Peyer's patch (tissue), 4 donors: ENCODE results near the gene NUAK1. TPM values are rescaled to one million over a fixed set of nuclear protein-coding genes. Genes with fewer than 3 reads are reported as not detected.

Experiments
- DNase-seq, 3 donors: peaks; one replicate each; pipeline ENCODE4 v3.0.0-alpha.2; 2017 to 2019
- H3K27ac ChIP-seq, 4 donors: fragments of 200-600 bp; sonication (generic); one replicate each; pipeline ENCODE4 v1.5.1; 2016 to 2019
- H3K27me3 ChIP-seq, 2 donors: fragments of 200-600 bp; sonication (generic); one replicate each; pipeline ENCODE4 v1.5.1; 2019
- H3K36me3 ChIP-seq, 3 donors: fragments of 200-600 bp; sonication (generic); one replicate each; pipeline ENCODE4 v1.5.1; 2016 to 2019
- H3K4me1 ChIP-seq, 4 donors: fragments of 200-600 bp; sonication (generic); one replicate each; pipeline ENCODE4 v1.5.1; 2016 to 2019
- H3K4me3 ChIP-seq, 4 donors: fragments of 200-600 bp; sonication (generic); 1 replicate in 3 of 4; 2 replicates in 1 of 4; pipeline ENCODE4 v1.5.1; 2016 to 2019; ENCODE audit warnings: mild to moderate bottlenecking in 1 of 4
- H3K9me3 ChIP-seq, 4 donors: fragments of 200-600 bp; sonication (generic); one replicate each; pipeline ENCODE4 v1.5.1; 2016 to 2019; ENCODE audit warnings: mild to moderate bottlenecking in 1 of 4
- POLR2A ChIP-seq, 2 donors: fragments of 450-650 bp; IDR thresholded peaks; one replicate each; pipeline ENCODE4 v1.5.1; 2017; ENCODE audit warnings: antibody characterized with exemption in 2 of 2, mild to moderate bottlenecking in 2 of 2, moderate library complexity in 2 of 2
- total RNA-seq, 4 donors: library from RNA; depleted of rRNA; stranded (reverse); fragments of >200 nt; gene quantifications; one replicate each; pipeline ENCODE4 v1.1.0, GENCODE V29; 2016
- TF ChIP-seq, protein P1 (sequence below), 6 experiments: fragments of 450-650 bp in 4 of 6; fragments of 200-600 bp in 2 of 6; sonication (generic) in 1 of 6; IDR thresholded peaks; one replicate each; pipeline ENCODE4 v1.5.1; 2017 to 2019; ENCODE audit warnings: antibody characterized with exemption in 6 of 6, mild to moderate bottlenecking in 3 of 6, moderate library complexity in 1 of 6

NUAK1 gene
- total RNA-seq, 4 donors from 2014 or later, result 2.1 to 7.7 (median 4.6) TPM

DNA sequence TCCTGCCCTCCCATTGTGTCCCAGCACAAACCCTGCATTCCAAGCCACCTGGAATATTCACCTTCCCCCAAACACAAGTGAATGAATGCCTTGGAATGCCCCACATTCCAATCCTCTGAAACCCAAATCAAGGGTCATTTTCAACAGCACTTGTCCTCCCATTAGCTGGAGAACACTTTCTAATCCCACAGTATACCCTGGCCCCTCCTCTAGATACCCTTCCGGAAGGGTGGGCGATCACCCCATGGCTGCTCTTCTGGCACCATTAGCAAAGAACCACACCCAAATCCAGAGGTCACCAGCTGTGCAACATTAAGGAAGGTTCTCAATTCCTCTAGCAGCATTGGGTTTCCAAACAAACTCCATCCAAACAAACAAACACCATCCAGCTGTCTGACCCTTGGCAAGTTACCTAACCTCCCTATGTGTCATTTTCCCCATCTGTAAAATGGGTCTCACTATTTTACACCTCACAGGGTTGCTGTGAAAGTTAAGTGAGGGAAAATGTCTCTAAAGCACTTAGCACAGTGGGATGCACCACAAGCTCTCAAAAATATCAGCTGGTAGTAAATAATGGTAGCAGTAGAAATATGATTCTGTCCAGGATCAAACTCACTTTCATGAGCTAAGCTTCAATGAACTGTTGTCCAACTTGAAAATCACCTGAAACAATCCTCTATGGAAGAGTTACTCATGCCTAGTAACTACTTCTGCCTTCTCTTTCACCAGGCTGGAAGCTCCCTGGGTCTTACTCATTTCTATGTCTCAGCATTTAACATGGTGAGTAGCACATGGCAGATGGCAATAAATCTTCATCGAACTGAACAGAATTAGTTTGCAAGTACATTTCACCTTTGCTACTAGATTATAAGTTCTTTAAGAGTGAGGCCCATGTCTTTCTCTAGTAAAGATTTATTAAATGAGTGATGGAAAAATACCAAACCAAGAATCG, 5.3 kb downstream of the NUAK1 start:
- DNase-seq, result no peak
- H3K9me3 ChIP-seq, result no peaks in the 10 kb centered on the region
- no peaks in the 10 kb centered on the region for H3K36me3 ChIP-seq
- no peak overlapping the region for H3K4me3 ChIP-seq
- peaks cover 0 to 5% (median under 1%) of the 10 kb centered on the region in 4 donors for H3K4me1 ChIP-seq
- TF ChIP-seq, protein P1, sequence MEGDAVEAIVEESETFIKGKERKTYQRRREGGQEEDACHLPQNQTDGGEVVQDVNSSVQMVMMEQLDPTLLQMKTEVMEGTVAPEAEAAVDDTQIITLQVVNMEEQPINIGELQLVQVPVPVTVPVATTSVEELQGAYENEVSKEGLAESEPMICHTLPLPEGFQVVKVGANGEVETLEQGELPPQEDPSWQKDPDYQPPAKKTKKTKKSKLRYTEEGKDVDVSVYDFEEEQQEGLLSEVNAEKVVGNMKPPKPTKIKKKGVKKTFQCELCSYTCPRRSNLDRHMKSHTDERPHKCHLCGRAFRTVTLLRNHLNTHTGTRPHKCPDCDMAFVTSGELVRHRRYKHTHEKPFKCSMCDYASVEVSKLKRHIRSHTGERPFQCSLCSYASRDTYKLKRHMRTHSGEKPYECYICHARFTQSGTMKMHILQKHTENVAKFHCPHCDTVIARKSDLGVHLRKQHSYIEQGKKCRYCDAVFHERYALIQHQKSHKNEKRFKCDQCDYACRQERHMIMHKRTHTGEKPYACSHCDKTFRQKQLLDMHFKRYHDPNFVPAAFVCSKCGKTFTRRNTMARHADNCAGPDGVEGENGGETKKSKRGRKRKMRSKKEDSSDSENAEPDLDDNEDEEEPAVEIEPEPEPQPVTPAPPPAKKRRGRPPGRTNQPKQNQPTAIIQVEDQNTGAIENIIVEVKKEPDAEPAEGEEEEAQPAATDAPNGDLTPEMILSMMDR (IDR thresholded peaks at IDR 0.05), result no peak
- TF ChIP-seq POLR2A (IDR thresholded peaks at IDR 0.05), result no peak
- peaks cover 0 to 10% of the 10 kb centered on the region in 2 donors for H3K27me3 ChIP-seq
- H3K27ac ChIP-seq, result no peak overlapping the region

DNA sequence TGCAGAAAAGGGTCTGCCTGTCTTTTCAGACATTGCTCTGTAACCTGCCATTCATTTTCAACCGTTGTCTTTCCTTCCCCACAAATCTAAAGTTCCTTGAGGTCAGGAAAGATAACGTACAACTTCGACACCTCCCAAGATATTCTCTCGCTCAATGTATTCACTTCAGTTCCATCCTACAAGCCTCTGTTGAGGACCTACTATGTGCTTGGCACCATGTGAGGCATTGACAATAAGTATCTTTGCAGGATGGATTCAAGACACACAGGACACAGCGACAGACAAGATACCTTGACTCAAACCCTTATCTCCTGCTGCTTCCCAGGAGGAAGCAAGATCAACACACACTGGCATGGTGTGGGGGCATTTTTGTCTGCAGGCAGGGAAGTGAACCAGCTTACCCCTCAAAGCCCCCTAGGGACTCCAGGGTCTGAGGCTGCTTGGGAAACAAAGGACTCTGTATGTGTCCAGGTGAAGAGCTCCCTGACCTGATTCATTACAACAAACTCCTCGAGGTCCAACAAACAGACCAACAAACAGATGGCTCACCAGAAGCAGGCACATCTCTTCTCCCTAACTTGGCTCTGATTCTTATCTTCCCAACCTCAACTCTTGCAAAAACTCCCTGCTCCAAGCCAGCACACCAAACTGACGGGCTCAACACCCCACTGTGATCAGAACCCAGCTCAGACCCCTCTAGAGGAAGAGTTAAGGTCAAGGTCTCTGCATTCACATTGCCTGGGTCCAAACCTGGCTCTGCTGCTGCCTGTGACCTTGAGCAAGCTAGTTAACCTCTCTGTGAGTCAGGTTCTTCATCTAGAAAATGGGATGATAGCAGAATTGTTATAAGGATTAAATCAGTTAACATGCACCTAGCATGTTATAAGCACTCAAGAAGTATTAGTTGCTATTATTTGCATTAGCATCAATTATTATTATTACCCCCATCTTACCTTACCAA, 6.3 kb downstream of the NUAK1 start:
- Histone ChIP-seq H3K4me1 (no peaks in the 10 kb centered on the region), H3K36me3 (no peaks in the 10 kb centered on the region), H3K27ac (no peak overlapping the region)

DNA sequence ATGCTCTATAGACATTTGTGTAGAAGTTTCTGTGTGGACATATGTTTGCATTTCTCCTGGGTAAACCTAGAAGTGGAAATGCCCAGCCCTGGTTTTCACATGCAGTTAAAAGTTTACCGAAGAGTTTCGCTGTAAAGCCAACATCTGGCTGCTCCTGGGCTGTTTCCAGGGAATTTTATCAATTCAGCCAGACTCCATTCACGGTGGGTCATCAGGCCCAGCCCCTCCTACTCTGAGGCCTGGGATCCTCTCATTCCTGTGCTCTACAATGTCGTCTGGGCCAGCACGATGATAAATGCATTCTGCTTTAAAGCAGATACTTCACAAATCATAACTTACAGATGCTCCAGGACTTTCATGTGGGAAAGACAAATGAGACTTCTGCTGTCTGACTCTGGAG, 7.1 kb downstream of the NUAK1 start:
- no peak overlapping the region for H3K27ac ChIP-seq
- TF ChIP-seq, protein P1 (IDR thresholded peaks at IDR 0.05), result no peak
- TF ChIP-seq POLR2A (IDR thresholded peaks at IDR 0.05), result no peak
- no peaks in the 10 kb centered on the region for H3K36me3 ChIP-seq
- no peaks in the 10 kb centered on the region for H3K27me3 ChIP-seq
- H3K4me1 ChIP-seq, result peaks cover 0 to 1% (median 0%) of the 10 kb centered on the region in 4 donors
- H3K9me3 ChIP-seq, result no peaks in the 10 kb centered on the region
- H3K4me3 ChIP-seq, result no peak overlapping the region
- DNase-seq, result no peak

More for the DNA sequence above, 6.3 kb downstream of the NUAK1 start:
- no peak overlapping the region for H3K4me3 ChIP-seq
- no peaks in the 10 kb centered on the region for H3K9me3 ChIP-seq
- TF ChIP-seq, protein P1 (IDR thresholded peaks at IDR 0.05), result no peak
- TF ChIP-seq POLR2A (IDR thresholded peaks at IDR 0.05), result no peak
- H3K27me3 ChIP-seq, result peaks cover 0 to under 1% of the 10 kb centered on the region in 2 donors
- DNase-seq, result no peak

DNA sequence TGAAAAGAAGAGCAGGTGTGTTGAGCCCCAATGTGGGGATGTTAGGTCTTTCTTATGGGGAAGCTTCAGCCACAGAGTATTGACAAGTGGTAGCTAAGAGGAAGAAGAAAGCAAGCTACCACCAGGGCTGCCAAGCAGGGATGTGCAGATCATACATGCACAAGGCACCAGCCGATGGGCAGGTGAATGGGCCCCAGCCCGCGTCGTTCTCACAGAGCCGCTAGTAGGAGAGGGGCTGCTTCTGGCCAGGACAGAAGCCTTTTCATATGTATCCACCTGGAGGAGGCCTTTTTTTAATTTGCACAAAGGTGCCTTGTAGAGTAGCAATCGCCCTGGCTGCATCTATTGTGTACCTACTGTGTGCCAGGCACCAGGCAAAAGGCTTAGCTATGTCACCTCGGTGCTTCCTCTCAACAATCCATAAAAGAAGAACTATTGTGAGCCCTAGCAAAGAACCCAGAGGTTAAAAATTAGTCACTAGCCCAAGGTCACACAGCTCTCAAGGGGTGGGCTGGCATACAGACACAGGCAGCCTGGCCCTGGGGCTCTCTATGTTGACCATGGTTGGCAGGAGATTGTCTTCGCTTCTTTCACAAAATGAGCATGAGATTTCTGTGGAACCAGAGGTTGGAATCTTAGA, 8.2 kb downstream of the NUAK1 start:
- no peak for TF ChIP-seq POLR2A (IDR thresholded peaks at IDR 0.05)
- TF ChIP-seq, protein P1 (IDR thresholded peaks at IDR 0.05), result no peak
- Histone ChIP-seq H3K27ac (no peak overlapping the region), H3K4me1 (peaks cover 0 to 5% (median 0%) of the 10 kb centered on the region in 4 donors), H3K27me3 (no peaks in the 10 kb centered on the region), H3K9me3 (no peaks in the 10 kb centered on the region), H3K4me3 (no peak overlapping the region), H3K36me3 (no peaks in the 10 kb centered on the region)
- DNase-seq, result no peak
